Cardiac fibroblast (primary cell): ENCODE measurements around the gene UBFD1.
A peak's percentile ranks its signal among the peaks of the same experiment; 100 is the strongest.

ENCODE experiments used
- DNase-seq, 2 donors: peaks; one replicate each; pipeline versions ENCODE4 v3.0.0 to v3.0.0-alpha.2; 2010; ENCODE audit warnings: low read depth in 2 of 2
- H3K4me3 ChIP-seq, 2 donors: replicated peaks in 1 of 2; 1 replicate in 1 of 2; 2 replicates in 1 of 2; pipeline ENCODE4 v1.5.1; 2011; ENCODE audit warnings: low read depth in 2 of 2, low read length in 2 of 2, mild to moderate bottlenecking in 2 of 2, moderate library complexity in 1 of 2
- CTCF ChIP-seq: IDR thresholded peaks from one replicate; pipeline ENCODE4 v1.5.1; 2011; ENCODE audit warnings: low read depth, mild to moderate bottlenecking, low read length, inconsistent platforms

UBFD1 gene

GRCh38 chr16:23552161-23552560 is 5.4 kb upstream of the UBFD1 start:
- no peak for DNase-seq
- no peak for TF ChIP-seq CTCF

GRCh38 chr16:23554536-23554935 is 3.0 kb upstream of the UBFD1 start:
- no peak for TF ChIP-seq CTCF
- no peak overlapping the region for H3K4me3 ChIP-seq
- no peak for DNase-seq

More at GRCh38 chr16:23552161-23552560, 5.4 kb upstream of the UBFD1 start:
- H3K4me3 ChIP-seq: no peak overlapping the region

- peak; percentile 42 to 49 for DNase-seq
- H3K4me3 ChIP-seq: peak overlapping the region; percentile 85
- no peak for TF ChIP-seq CTCF
Measured at GRCh38 chr16:23557779-23558702, 514 bp downstream of the UBFD1 start.

GRCh38 chr16:23561586-23561985 is 4.1 kb downstream of the UBFD1 start:
- no peak for DNase-seq
- TF ChIP-seq CTCF: no peak
- no peak overlapping the region for H3K4me3 ChIP-seq

- no peak for DNase-seq
- no peak overlapping the region for H3K4me3 ChIP-seq
- TF ChIP-seq CTCF: no peak
Measured at GRCh38 chr16:23562505-23562904, 5.0 kb downstream of the UBFD1 start.

- DNase-seq: no peak
- H3K4me3 ChIP-seq: no peak overlapping the region
Measured at GRCh38 chr16:23563186-23563585, 5.7 kb downstream of the UBFD1 start.

More at GRCh38 chr16:23563186-23563585, 5.7 kb downstream of the UBFD1 start:
- no peak for TF ChIP-seq CTCF
